ENCODE data around the gene MLXIP. TPM values are rescaled to one million over a fixed set of nuclear protein-coding genes. Genes with fewer than 3 reads are reported as not detected.

MLXIP gene
- total RNA-seq, 1 experiment from 2014 or later, result 13.5 TPM

DNA sequence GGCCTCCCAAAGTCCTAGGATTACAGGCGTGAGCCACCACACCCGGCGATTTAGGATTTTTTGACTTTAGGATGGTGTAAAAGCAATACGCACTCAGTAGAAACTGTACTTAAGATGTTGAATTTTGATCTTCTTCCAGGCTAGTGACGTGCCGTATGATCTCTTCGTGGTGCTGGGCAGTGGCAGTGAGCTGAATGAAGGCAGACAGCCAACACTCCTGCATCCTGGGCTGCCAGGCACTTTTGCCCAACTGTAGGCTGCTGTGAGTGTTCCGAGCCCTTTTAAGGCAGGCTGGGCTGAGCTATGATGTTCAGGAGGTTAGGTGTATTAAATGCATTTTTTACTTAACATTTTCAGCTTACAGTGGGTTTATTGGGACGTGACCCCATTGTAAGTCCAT is 74.2 kb downstream of the MLXIP start:
- no peak overlapping the region for H3K4me3 ChIP-seq
- H3K36me3 ChIP-seq, result no peaks in the 10 kb centered on the region
- H3K4me1 ChIP-seq (replicated peaks), result no peaks in the 10 kb centered on the region
- no peaks in the 10 kb centered on the region for H3K9me3 ChIP-seq (replicated peaks)
- DNase-seq (ENCODE audit: low read depth in 1 of 2, low spot score in 2 of 2), result no peak
- no peaks in the 10 kb centered on the region for H3K27me3 ChIP-seq (replicated peaks)
- H3K27ac ChIP-seq, result no peak overlapping the region

- Histone ChIP-seq H3K27me3 (replicated peaks) (no peaks in the 10 kb centered on the region), H3K27ac (no peak overlapping the region), H3K36me3 (no peaks in the 10 kb centered on the region), H3K9me3 (replicated peaks) (no peaks in the 10 kb centered on the region), H3K4me1 (replicated peaks) (no peaks in the 10 kb centered on the region), H3K4me3 (no peak overlapping the region)
- no peak for DNase-seq (ENCODE audit: low read depth in 1 of 2, low spot score in 2 of 2)
Measured at GRCh38 chr12:122155705-122156104, 77.1 kb downstream of the MLXIP start.

DNA sequence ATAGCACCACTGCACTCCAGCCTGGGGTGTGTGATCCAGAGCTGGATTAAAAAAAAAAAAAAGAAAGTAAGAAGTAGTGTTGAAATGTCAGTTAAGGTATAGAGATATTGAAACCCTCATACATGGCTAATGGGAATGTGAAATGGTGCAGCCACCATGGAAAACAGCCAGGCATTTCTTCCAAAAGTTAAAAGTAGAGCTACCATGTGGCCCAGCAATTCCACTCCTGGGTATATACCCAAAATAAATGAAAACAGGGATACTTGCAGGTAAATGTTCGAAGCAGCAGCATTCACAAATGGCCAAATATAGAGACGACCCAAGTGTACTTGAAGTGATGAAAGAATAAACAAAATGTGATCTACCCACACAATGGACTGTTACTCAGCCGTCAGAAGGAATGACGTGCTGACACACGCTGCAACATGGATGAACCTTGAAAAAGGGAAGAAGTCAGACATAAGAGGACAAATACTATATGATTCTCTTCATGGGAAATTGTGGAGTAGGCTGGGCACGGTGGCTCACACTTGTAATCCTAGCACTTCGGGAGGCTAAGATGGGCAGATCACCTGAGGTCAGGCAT is 80.2 kb downstream of the MLXIP start:
- no peaks in the 10 kb centered on the region for H3K9me3 ChIP-seq (replicated peaks)
- no peak overlapping the region for H3K4me3 ChIP-seq
- H3K27ac ChIP-seq, result no peak overlapping the region
- no peaks in the 10 kb centered on the region for H3K36me3 ChIP-seq
- H3K27me3 ChIP-seq (replicated peaks), result no peaks in the 10 kb centered on the region
- no peak for DNase-seq (ENCODE audit: low read depth in 1 of 2, low spot score in 2 of 2)
- no peaks in the 10 kb centered on the region for H3K4me1 ChIP-seq (replicated peaks)

GRCh38 chr12:122159882-122160281 is 81.3 kb downstream of the MLXIP start:
- no peaks in the 10 kb centered on the region for H3K27me3 ChIP-seq (replicated peaks)
- no peaks in the 10 kb centered on the region for H3K4me1 ChIP-seq (replicated peaks)
- H3K9me3 ChIP-seq (replicated peaks), result no peaks in the 10 kb centered on the region
- H3K36me3 ChIP-seq, result no peaks in the 10 kb centered on the region
- no peak for DNase-seq (ENCODE audit: low read depth in 1 of 2, low spot score in 2 of 2)
- no peak overlapping the region for H3K27ac ChIP-seq
- no peak overlapping the region for H3K4me3 ChIP-seq

- no peak overlapping the region for H3K4me3 ChIP-seq
- no peaks in the 10 kb centered on the region for H3K9me3 ChIP-seq (replicated peaks)
- no peak for DNase-seq (ENCODE audit: low read depth in 1 of 2, low spot score in 2 of 2)
- no peaks in the 10 kb centered on the region for H3K4me1 ChIP-seq (replicated peaks)
- H3K27ac ChIP-seq, result no peak overlapping the region
- H3K27me3 ChIP-seq (replicated peaks), result no peaks in the 10 kb centered on the region
- H3K36me3 ChIP-seq, result no peaks in the 10 kb centered on the region
Measured at GRCh38 chr12:122160761-122161160, 82.2 kb downstream of the MLXIP start.

DNA sequence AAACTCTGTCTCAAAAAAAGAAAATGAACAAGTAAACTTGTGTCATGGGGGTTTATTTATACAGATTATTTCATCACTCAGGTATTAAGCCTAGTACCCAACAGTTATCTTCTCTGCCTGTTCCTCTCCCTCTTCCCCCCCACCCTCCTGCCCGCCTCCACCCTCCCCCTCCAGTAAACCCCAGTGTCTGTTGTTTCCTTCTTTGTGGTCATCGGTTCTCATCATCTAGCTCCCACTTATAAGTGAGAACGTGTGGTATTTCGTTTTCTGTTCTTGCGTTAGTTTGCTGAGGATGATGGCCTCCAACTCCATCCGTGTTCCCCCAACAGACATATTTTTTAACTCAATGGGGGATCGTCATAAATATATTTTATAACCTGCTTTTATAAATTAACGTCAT is 83.1 kb downstream of the MLXIP start:
- H3K4me3 ChIP-seq, result no peak overlapping the region
- H3K9me3 ChIP-seq (replicated peaks), result no peaks in the 10 kb centered on the region
- no peaks in the 10 kb centered on the region for H3K4me1 ChIP-seq (replicated peaks)
- no peak for DNase-seq (ENCODE audit: low read depth in 1 of 2, low spot score in 2 of 2)
- no peaks in the 10 kb centered on the region for H3K27me3 ChIP-seq (replicated peaks)
- H3K27ac ChIP-seq, result no peak overlapping the region
- H3K36me3 ChIP-seq, result no peaks in the 10 kb centered on the region

GRCh38 chr12:122162976-122163375 is 84.4 kb downstream of the MLXIP start:
- H3K9me3 ChIP-seq (replicated peaks), result no peaks in the 10 kb centered on the region
- no peak overlapping the region for H3K4me3 ChIP-seq
- no peak overlapping the region for H3K27ac ChIP-seq
- DNase-seq (ENCODE audit: low read depth in 1 of 2, low spot score in 2 of 2), result no peak
- no peaks in the 10 kb centered on the region for H3K36me3 ChIP-seq
- H3K27me3 ChIP-seq (replicated peaks), result no peaks in the 10 kb centered on the region
- H3K4me1 ChIP-seq (replicated peaks), result no peaks in the 10 kb centered on the region

GRCh38 chr12:122166422-122167349 is 88.1 kb downstream of the MLXIP start:
- Histone ChIP-seq H3K4me1 (replicated peaks) (no peaks in the 10 kb centered on the region), H3K27ac (no peak overlapping the region), H3K9me3 (replicated peaks) (no peaks in the 10 kb centered on the region), H3K27me3 (replicated peaks) (no peaks in the 10 kb centered on the region), H3K36me3 (no peaks in the 10 kb centered on the region), H3K4me3 (no peak overlapping the region)
- DNase-seq (ENCODE audit: low read depth in 1 of 2, low spot score in 2 of 2), result no peak

DNA sequence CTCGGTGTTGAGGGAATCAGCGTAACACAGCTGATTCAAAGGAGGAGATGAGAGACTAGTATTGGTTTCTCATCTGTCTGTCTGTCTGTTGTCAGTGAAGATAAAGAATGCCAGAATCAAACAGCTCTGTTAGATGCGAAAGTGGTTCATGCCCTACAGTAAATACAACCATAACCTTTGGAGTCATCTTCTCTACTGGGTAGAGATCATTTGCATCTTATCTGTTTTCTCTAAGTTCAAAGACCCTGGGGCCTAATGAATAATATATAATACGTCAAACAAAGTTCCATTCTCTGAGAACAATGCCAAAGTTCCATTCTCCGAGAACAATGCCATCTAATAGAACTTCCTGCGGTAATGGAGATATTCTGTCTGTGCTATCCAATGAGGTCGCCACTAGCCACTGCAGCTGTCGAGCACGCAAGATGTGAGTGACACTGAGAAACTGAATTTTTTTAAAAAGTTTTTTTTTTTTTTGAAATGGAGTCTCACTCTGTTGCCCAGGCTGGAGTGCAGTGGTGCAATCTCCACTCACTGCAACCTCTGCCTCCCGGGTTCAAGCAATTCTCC is 88.9 kb downstream of the MLXIP start:
- no peaks in the 10 kb centered on the region for H3K27me3 ChIP-seq (replicated peaks)
- H3K36me3 ChIP-seq, result no peaks in the 10 kb centered on the region
- no peak overlapping the region for H3K27ac ChIP-seq
- H3K4me1 ChIP-seq (replicated peaks), result no peaks in the 10 kb centered on the region
- H3K4me3 ChIP-seq, result no peak overlapping the region
- no peaks in the 10 kb centered on the region for H3K9me3 ChIP-seq (replicated peaks)
- no peak for DNase-seq (ENCODE audit: low read depth in 1 of 2, low spot score in 2 of 2)

- Histone ChIP-seq H3K27ac (no peak overlapping the region), H3K9me3 (replicated peaks) (no peaks in the 10 kb centered on the region), H3K4me3 (no peak overlapping the region), H3K36me3 (no peaks in the 10 kb centered on the region), H3K27me3 (replicated peaks) (no peaks in the 10 kb centered on the region), H3K4me1 (replicated peaks) (no peaks in the 10 kb centered on the region)
- no peak for DNase-seq (ENCODE audit: low read depth in 1 of 2, low spot score in 2 of 2)
Measured at GRCh38 chr12:122168492-122168891, 89.9 kb downstream of the MLXIP start.

- Histone ChIP-seq H3K36me3 (no peaks in the 10 kb centered on the region), H3K9me3 (replicated peaks) (no peaks in the 10 kb centered on the region), H3K27ac (no peak overlapping the region), H3K4me3 (no peak overlapping the region), H3K4me1 (replicated peaks) (no peaks in the 10 kb centered on the region), H3K27me3 (replicated peaks) (no peaks in the 10 kb centered on the region)
- no peak for DNase-seq (ENCODE audit: low read depth in 1 of 2, low spot score in 2 of 2)
Measured at GRCh38 chr12:122171399-122171798, 92.8 kb downstream of the MLXIP start.

DNA sequence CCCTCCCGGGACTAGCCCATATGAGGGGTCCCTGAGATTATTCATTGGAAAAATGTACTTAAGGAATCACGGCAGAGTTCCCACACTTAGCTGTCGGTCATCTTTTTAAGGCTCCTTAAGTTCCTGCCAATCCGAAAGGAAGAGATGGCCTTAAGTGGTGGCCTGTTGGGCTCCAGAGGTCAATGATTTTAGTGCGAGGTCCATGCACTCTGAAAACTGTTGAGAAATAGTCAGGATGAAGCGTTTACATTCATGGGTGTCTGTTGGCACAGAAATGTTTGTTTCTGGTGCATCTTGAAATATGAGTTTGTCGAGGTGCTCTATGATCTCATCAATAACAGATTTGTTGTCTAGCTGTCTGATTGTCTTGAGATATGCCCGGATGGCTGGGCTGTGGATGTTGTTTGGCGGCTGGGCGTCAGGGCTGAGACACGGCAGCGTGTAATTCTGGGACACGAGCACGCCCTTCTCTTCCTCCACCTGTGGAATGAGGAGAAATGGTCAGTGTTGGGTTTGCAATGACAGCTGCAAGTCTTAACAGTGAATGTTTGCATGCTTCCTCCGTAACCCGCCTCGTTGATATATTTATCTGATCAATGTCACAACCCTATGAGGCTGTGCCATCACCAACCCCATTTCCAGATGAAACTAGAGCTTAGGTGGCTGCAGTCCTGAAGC is 93.8 kb downstream of the MLXIP start:
- Histone ChIP-seq H3K27ac (no peak overlapping the region), H3K4me3 (no peak overlapping the region), H3K4me1 (replicated peaks) (no peaks in the 10 kb centered on the region), H3K9me3 (replicated peaks) (no peaks in the 10 kb centered on the region), H3K36me3 (no peaks in the 10 kb centered on the region), H3K27me3 (replicated peaks) (no peaks in the 10 kb centered on the region)
- DNase-seq (ENCODE audit: low read depth in 1 of 2, low spot score in 2 of 2), result no peak

- Histone ChIP-seq H3K4me3 (no peak within 1 kb of the TSS), H3K36me3 (no peaks in the 10 kb centered on the region), H3K9me3 (replicated peaks) (no peaks in the 10 kb centered on the region), H3K27me3 (replicated peaks) (no peaks in the 10 kb centered on the region), H3K4me1 (replicated peaks) (no peaks in the 10 kb centered on the region), H3K27ac (no peak within 1 kb of the TSS)
- no peak for DNase-seq (ENCODE audit: low read depth in 1 of 2, low spot score in 2 of 2)
Measured at GRCh38 chr12:122174155-122174845, 95.7 kb downstream of the MLXIP start, which contains the start of gene IL31. Gene IL31, minus strand, starts transcription at chr12:122174221. Its CDS starts 49 bp downstream, at chr12:122174172.

Measured in SJSA1 (cell line).